Measurements from ENCODE around the gene CCDC70.

CCDC70 gene

DNA sequence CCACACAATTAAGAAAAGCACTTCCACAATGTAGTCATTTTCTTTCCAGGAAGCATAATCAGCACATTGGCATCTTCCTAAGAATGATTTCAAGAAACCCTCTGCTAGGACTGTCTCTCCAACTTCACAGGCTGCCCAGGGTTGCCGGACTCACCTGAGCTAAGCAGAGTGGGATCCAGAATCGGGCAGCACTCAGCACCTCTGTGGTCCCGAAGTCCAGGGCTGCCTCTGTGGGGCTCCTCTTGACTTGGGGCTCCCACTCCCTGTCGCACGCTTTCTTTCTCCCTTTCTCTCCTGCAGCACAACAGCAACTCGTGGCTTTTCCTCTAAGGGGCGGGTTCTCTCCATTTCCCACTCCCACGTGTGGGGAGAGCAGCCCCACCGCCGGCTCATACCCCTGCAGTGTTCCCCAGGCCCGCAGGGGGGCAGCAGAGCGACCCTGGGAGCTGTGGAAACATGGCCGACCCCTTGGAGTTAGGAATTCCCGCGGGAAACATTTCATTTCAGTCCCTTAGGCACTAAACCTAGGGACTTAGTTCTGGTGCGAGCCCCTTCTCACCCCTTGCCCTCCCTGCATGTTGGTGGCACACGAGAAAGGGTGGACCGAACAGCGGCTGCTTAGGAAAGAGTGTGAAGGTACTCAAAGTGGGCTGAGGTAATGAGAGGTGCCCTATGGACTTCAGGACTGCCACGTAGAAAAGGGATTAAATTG, 16.8 kb upstream of the CCDC70 start, which contains the start of gene TMEM272:
TMEM272 (minus strand) TSS at position 316 of the 712 bp plus-strand sequence. CDS start 6,647 bp downstream, outside the sequence.
- Histone ChIP-seq H3K4me1 (ENCODE audit: control insufficient read depth, insufficient read depth, low read length) (no peaks in the 10 kb centered on the region), H3K36me3 (ENCODE audit: control insufficient read depth in 2 of 2, insufficient read depth in 1 of 2, low read length in 2 of 2) (no peaks in the 10 kb centered on the region), H3K9me3 (ENCODE audit: control insufficient read depth, insufficient read depth, low read depth, low read length) (no peaks in the 10 kb centered on the region), H3K4me3 (ENCODE audit: low read depth, low read length) (no peak within 1 kb of the TSS), H3K27ac (ENCODE audit: extremely low read depth, low read depth, low read length) (no peak within 1 kb of the TSS; the same call in 1 of the 2 replicates)
- ChIA-PET POLR2A (interaction anchor here (0.5 kb wide), 1 partner anchor 853 kb away, joined by 3 read pairs; no protein-coding TSS in a partner anchor), CTCF (interaction anchor here (0.5 to 1.5 kb wide), 9 partner anchors 10 to 282 kb away, joined by 3 to 5 read pairs (median 3); no protein-coding TSS in a partner anchor)
- TF ChIP-seq, protein P1, sequence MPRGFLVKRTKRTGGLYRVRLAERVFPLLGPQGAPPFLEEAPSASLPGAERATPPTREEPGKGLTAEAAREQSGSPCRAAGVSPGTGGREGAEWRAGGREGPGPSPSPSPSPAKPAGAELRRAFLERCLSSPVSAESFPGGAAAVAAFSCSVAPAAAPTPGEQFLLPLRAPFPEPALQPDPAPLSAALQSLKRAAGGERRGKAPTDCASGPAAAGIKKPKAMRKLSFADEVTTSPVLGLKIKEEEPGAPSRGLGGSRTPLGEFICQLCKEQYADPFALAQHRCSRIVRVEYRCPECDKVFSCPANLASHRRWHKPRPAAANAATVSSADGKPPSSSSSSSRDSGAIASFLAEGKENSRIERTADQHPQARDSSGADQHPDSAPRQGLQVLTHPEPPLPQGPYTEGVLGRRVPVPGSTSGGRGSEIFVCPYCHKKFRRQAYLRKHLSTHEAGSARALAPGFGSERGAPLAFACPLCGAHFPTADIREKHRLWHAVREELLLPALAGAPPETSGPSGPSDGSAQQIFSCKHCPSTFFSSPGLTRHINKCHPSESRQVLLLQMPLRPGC (tag by site-specific recombination; IDR thresholded peaks at IDR 0.05) = no peak
- TF ChIP-seq GLIS1 (tag by site-specific recombination; IDR thresholded peaks at IDR 0.05) (peak; percentile 13; the same call in 1 of the 2 replicates), ZNF169 (tag by site-specific recombination; IDR thresholded peaks at IDR 0.05) (no peak), ZNF16 (tag by site-specific recombination; IDR thresholded peaks at IDR 0.05; ENCODE audit: low read depth) (no peak; the same call in 1 of the 2 replicates), ZNF658 (tag by site-specific recombination; IDR thresholded peaks at IDR 0.05) (no peak), GLI4 (tag by site-specific recombination; IDR thresholded peaks at IDR 0.05) (0 out of 2 replicates have a peak, but pooled peaks have one; percentile 10), ZNF175 (tag by site-specific recombination; IDR thresholded peaks at IDR 0.05) (no peak), ZNF501 (tag by site-specific recombination; IDR thresholded peaks at IDR 0.05) (peak; percentile 39; the same call in 1 of the 2 replicates), ZNF544 (tag by site-specific recombination; IDR thresholded peaks at IDR 0.05) (no peak), ZNF660 (tag by site-specific recombination; IDR thresholded peaks at IDR 0.05) (peak; percentile 66), ZNF600 (tag by site-specific recombination; IDR thresholded peaks at IDR 0.05) (0 out of 2 replicates have a peak, but pooled peaks have one; percentile 18), ZNF521 (tag by site-specific recombination; IDR thresholded peaks at IDR 0.05) (no peak), ZNF324 (tag by site-specific recombination; IDR thresholded peaks at IDR 0.05) (peak; percentile 67; the same call in 1 of the 2 replicates), ZNF623 (tag by site-specific recombination; IDR thresholded peaks at IDR 0.05) (no peak), ZNF560 (tag by site-specific recombination; IDR thresholded peaks at IDR 0.05; ENCODE audit: borderline replicate concordance) (no peak), ZNF785 (tag by site-specific recombination; IDR thresholded peaks at IDR 0.05) (no peak), ZNF10 (tag by site-specific recombination; IDR thresholded peaks at IDR 0.05) (no peak), ZNF174 (tag by site-specific recombination; IDR thresholded peaks at IDR 0.05) (no peak), ZNF404 (tag by site-specific recombination; IDR thresholded peaks at IDR 0.05) (no peak), ZBTB20 (tag by site-specific recombination; IDR thresholded peaks at IDR 0.05) (no peak), ZNF37A (tag by site-specific recombination; IDR thresholded peaks at IDR 0.05) (no peak), IKZF3 (tag by site-specific recombination; IDR thresholded peaks at IDR 0.05) (peak; percentile 98), ZSCAN30 (tag by site-specific recombination; IDR thresholded peaks at IDR 0.05) (peak; percentile 51; the same call in 1 of the 2 replicates), ZNF19 (tag by site-specific recombination; IDR thresholded peaks at IDR 0.05; ENCODE audit: low read depth) (no peak), YY2 (tag by site-specific recombination; IDR thresholded peaks at IDR 0.05) (no peak), PRDM1 (tag by site-specific recombination; IDR thresholded peaks at IDR 0.05) (0 out of 2 replicates have a peak, but pooled peaks have one; percentile 37), ZNF354C (tag by site-specific recombination; IDR thresholded peaks at IDR 0.05; ENCODE audit: borderline replicate concordance, low read depth) (no peak), ZNF239 (tag by site-specific recombination; IDR thresholded peaks at IDR 0.05) (no peak), GLI2 (tag by site-specific recombination; IDR thresholded peaks at IDR 0.05; ENCODE audit: borderline replicate concordance, low read depth) (no peak), ZNF561 (tag by site-specific recombination; IDR thresholded peaks at IDR 0.05; ENCODE audit: borderline replicate concordance) (no peak), ZBTB48 (tag by site-specific recombination; IDR thresholded peaks at IDR 0.05) (peak; percentile 94), TCF7L2 (IDR thresholded peaks at IDR 0.05; ENCODE audit: borderline replicate concordance, low read depth, low read length) (no peak), ZNF2 (tag by site-specific recombination; IDR thresholded peaks at IDR 0.05) (0 out of 2 replicates have a peak, but pooled peaks have one; percentile 22), ZNF423 (tag by site-specific recombination; IDR thresholded peaks at IDR 0.05) (peak; percentile 55; the same call in 1 of the 2 replicates)
- TF ChIP-seq, protein P2, sequence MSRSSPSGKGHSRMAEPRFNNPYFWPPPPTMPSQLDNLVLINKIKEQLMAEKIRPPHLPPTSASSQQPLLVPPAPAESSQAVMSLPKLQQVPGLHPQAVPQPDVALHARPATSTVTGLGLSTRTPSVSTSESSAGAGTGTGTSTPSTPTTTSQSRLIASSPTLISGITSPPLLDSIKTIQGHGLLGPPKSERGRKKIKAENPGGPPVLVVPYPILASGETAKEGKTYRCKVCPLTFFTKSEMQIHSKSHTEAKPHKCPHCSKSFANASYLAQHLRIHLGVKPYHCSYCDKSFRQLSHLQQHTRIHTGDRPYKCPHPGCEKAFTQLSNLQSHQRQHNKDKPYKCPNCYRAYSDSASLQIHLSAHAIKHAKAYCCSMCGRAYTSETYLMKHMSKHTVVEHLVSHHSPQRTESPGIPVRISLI (tag by site-specific recombination; IDR thresholded peaks at IDR 0.05) = no peak
- TF ChIP-seq, protein P3, sequence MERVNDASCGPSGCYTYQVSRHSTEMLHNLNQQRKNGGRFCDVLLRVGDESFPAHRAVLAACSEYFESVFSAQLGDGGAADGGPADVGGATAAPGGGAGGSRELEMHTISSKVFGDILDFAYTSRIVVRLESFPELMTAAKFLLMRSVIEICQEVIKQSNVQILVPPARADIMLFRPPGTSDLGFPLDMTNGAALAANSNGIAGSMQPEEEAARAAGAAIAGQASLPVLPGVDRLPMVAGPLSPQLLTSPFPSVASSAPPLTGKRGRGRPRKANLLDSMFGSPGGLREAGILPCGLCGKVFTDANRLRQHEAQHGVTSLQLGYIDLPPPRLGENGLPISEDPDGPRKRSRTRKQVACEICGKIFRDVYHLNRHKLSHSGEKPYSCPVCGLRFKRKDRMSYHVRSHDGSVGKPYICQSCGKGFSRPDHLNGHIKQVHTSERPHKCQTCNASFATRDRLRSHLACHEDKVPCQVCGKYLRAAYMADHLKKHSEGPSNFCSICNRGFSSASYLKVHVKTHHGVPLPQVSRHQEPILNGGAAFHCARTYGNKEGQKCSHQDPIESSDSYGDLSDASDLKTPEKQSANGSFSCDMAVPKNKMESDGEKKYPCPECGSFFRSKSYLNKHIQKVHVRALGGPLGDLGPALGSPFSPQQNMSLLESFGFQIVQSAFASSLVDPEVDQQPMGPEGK (tag by site-specific recombination; IDR thresholded peaks at IDR 0.05) = peak; percentile 63

Data from HEK293 (cell line).